SH-SY5Y (cell line): ENCODE measurements around the gene CDC42EP1.

Experiments used
- GATA2 ChIP-seq: IDR thresholded peaks from 2 replicates; pipeline ENCODE4 v1.6.1; 2011; ENCODE audit warnings: mild to moderate bottlenecking, low read depth, low read length
- GATA3 ChIP-seq: IDR thresholded peaks from 2 replicates; pipeline ENCODE4 v1.6.1; 2011; ENCODE audit warnings: low read depth, mild to moderate bottlenecking, low read length, moderate library complexity

CDC42EP1 gene

GRCh38 chr22:37608477-37609239 lies 48.4 kb downstream of the CDC42EP1 start, which contains the start of gene GGA1:
Gene GGA1, plus strand, starts transcription at chr22:37608834. Its CDS starts 27 bp downstream, at chr22:37608861.
- TF ChIP-seq GATA3 = no peak
- no peak for TF ChIP-seq GATA2

- no peak for TF ChIP-seq GATA3
- TF ChIP-seq GATA2 = no peak
Measured at GRCh38 chr22:37609240-37610152, 49.2 kb downstream of the CDC42EP1 start.

GRCh38 chr22:37610480-37611129 lies 50.3 kb downstream of the CDC42EP1 start:
- TF ChIP-seq GATA2 = no peak
- no peak for TF ChIP-seq GATA3

GRCh38 chr22:37611207-37611606 lies 50.9 kb downstream of the CDC42EP1 start:
- TF ChIP-seq GATA3 = no peak
- TF ChIP-seq GATA2 = no peak

- no peak for TF ChIP-seq GATA2
- no peak for TF ChIP-seq GATA3
Measured at GRCh38 chr22:37616201-37617083, 56.2 kb downstream of the CDC42EP1 start.

- no peak for TF ChIP-seq GATA3
- no peak for TF ChIP-seq GATA2
Measured at GRCh38 chr22:37617431-37617830, 57.2 kb downstream of the CDC42EP1 start.

GRCh38 chr22:37618072-37618656 lies 57.9 kb downstream of the CDC42EP1 start:
- TF ChIP-seq GATA2 (no peak), GATA3 (no peak)

GRCh38 chr22:37618674-37619073 lies 58.4 kb downstream of the CDC42EP1 start:
- no peak for TF ChIP-seq GATA2
- TF ChIP-seq GATA3 = no peak
